GM21529 (cell line): ENCODE measurements around the gene ARMC6.
"Not testable (repeated sequence)": the region's sequence is repeated elsewhere in the genome, so short reads cannot be mapped to it uniquely, and the experiment has no call there.

Experiments used
- ATAC-seq: cut with Tn5 transposase; IDR thresholded peaks from one replicate; pipeline ENCODE4 v1.9.1; 2021; ENCODE audit not compliant: unreplicated experiment

ARMC6 gene

DNA sequence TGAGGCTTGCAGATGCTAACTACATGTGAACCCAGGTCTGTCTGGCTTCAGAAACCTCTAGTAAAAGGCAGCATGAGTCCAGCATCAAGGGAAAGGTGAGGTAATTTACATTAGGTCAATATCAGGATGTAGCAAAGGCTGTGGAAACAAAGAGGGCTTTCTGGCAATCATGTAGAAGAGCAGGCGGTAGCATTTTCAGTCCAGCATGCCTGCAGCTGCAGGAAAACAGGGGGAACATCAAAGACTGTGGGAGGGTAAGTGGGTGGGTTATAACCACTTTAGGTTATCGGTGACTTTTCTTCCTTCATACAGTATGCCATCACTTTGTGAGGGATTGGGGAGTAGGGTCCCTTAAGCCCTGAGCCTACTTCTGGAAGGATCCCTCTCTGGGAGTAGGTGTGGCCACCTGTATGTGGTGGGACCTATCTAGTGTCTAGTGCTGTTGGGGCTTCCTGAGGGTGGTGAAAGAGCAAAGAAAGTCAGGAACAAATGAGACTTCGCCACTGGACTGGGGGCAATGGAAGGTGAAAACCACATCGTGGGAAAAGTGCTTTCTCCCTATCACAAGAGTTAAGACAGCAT lies 10.9 kb upstream of the ARMC6 start:
- ATAC-seq: no peak

DNA sequence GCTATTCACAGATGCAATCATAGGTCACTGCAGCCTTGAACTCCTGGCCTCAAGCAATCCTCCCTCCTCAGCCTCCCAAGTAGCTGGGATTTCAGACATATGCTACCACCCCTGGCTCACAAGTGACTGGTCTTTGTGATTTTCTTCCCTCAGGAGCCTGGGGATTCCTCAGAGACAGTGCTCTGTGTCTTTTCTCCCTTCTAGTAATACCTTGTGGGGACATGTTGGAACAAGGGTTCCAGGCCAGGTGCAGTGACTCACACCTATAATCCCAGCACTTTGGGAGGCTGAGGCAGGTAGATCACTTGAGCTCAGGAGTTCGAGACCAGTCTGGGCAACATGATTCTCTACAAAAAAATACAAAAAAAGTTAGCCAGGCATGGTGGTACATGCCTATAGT lies 10.0 kb upstream of the ARMC6 start:
- not testable (repeated sequence) for ATAC-seq

DNA sequence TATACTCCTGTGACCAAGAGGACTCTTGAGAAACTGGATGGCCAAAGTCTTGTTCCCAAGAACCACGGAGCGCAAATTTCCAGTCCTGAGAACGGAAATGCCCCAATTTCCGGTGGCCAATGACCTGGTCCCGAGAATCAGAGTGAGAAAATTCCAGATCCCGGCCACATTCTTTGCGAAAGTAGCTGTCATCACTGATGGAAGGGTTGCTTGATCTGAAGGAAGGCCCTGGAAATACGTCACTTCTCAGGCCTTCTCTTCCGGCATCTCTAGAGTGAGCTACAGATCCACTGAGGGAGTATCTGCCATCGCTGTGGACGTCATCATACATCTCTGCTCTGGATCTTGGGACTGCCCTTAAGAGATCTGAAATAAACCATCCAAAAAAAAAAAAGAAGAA lies 7.5 kb upstream of the ARMC6 start:
- ATAC-seq: no peak

DNA sequence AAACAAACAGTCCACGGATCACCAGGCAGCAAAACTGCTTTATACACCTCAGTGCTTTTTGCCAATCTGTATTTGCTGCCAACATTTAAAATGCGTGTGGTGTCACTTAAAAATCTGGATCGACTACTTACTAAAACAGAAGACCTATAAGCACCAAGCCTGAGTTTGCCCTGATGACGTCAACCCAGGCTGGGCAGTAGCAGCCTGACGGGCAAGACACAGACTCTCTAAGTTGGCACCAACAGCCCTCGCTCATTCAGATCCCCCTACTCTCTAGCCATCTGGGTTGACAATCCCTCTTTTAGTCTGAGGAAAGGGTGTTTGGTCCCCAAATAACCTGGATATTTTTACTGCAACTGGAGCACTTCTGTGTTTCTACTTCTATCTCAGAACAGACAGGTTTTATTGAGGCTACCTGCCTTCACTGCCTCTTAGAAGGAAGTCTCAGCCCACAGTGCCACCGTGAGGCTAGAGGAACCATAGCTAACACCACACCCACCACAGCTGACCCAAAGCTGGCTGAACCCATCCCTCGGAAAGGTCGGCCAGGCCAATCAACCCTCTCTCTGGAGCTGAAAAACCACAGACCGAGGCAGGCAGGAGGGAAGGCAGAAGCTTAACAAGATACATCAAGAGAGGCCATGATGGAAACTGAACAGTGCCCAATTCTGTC lies 7.0 kb upstream of the ARMC6 start:
- ATAC-seq: no peak

DNA sequence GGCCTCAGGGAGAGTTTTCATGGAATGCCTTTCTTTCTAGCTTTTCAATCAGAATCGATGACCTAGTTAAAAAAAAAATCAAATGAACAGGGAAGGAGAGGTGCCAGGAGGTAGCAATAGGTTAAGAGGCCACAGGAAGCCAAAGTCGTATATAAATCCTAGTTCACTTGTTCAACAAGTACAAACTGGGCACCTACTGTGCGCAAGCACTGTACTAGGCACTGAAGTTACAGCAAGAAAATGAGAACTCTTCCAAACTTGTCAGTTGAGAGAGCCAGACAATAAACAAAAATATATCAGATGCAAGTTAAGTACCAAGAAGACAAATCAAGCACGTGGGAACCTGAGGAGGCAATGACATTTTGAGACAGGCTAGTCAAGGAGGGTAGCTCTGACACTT lies 6.2 kb upstream of the ARMC6 start:
- no peak for ATAC-seq

DNA sequence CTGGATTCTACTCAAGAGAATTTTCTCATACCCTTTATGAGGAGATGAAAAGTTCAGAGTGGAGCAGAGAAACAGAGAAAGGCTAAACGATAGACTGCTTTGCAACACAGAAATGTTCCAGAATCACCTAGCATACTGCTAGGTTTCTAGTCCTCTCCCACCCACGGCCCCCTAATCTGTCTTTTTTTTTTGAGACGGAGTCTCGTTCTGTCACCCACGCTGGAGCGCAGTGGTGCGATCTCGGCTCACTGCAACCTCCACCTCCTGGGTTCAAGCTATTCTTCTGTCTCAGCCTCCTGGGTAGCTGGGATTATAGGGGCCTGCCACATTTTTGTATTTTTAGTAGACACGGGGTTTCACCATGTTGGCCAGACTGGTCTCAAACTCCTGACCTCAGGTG lies 4.9 kb upstream of the ARMC6 start:
- no peak for ATAC-seq

DNA sequence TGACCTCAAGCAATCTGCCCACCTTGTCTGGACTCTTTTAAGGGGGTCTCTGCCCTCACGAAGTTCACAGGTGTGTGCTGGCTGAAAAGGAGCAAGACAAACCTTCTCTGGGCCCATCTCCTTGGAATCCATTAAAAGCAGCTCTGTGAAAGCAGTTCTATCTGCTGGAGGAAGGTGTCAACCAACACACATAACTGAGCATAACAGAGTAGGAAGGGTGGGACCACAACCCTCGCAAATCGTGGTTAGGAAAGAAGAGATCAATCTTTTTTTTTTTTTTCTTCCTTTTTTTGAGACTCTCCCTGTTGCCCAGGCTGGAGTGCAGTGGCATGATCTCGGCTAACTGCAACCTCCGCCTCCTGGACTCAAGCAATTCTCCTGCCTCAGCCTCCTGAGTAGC lies 1.5 kb upstream of the ARMC6 start:
- no peak for ATAC-seq

DNA sequence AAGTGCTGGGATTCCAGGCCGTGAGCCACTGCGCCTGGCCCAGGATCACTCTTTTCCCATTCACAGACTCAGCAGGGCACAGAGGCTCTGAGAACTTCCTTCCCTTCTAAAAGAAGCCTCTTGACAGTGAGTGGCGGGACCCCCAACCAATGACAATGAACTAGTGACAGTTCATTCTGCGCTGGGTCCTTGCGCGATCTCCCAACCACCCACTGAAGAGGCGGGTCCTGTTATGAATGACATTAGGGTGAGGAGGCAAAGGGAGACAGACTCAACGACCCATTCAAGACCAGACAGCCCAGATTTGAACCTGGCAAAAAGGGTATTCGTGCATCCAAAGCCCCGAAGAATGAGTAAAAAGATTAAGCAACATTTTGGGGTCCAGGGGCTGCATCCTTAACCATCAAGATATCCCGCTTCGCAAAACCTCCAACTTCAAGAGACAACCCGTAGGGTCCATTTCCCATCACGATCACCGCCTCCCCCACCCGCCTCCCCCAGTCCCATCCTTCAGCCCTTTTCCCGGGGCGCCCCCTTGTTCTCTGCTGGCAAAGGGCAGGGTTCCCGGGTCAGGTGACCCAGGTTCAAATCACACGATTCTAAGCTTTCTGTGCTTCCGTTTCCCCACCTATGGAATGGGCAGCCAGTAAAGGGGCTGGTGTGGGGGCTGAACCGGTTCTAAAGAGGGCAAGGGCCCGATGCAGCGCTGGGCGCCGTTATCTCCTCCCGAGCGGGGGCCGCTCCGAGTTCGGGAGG lies 805 bp upstream of the ARMC6 start:
- peak; percentile 44 for ATAC-seq

DNA sequence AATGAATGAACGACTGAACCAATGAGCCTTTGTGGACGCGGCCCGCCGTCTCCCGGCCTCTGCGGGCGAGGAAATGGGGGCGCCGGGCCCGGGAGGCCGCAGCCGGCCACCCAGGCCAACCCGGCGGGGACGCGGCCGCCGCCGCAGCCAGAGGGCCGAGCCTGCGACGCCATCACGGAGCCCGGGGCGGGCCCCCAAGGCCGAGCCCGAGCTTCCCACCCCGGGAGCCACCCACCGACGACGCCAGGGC lies 302 bp upstream of the ARMC6 start:
- peak; percentile 16 for ATAC-seq

DNA sequence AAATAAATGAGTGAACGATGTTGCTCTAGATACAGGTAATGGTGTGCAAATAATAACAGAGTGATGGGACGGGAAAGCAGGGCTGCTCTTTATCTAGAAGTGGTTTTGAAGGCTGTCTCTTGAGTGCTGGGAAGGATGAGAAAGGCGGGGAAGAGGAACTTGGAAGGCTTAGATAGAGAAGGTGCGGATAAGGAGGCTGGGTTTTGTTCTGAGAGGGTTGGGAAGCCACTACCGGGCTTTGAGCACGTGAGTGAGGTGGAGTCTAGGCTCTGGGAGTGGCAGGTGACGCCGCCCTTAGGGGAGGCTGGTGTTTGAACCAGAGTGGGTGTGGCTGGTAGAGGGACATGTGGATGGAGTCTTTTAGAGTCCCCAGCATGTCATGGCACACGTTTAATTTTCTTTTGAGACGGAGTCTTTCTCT lies 811 bp downstream of the ARMC6 start:
- no peak for ATAC-seq

DNA sequence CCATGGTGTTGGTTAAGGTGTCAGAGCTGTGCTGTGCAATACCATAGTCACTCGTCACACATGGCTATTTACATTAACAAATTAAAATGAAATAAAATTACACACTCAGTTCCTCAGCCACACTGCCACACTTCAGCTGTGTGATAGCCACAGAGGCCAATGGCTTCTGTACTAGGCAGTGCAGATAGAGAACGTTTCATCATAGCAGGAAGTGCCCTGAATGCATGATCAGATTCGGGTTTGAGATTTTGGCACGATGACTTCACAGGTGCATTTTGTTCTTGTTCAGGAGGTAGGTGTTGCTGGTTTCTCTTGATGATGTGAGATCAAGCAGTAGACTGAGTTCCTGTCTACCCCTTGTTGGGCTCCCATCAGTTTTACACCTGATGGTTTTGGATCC lies 6.5 kb downstream of the ARMC6 start:
- no peak for ATAC-seq

DNA sequence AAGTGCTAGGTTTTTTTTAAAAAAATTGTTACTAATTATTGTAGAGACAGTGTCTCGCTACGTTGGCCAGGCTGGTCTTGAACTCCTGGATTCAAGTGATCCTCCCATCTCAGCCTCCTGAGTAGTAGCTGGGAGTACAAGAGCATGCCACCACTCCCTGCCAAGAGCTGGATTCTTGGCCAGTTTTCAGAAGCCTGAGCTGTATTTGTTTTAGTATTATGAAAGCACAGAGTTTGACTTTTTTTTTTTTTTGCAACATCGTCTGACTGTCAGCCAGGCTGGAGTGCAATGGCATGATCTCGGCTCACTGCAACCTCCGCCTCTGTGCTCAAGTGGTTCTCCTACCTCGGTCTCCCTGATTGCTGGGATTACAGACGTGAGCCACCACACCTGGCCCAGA lies 7.0 kb downstream of the ARMC6 start:
- no peak for ATAC-seq

DNA sequence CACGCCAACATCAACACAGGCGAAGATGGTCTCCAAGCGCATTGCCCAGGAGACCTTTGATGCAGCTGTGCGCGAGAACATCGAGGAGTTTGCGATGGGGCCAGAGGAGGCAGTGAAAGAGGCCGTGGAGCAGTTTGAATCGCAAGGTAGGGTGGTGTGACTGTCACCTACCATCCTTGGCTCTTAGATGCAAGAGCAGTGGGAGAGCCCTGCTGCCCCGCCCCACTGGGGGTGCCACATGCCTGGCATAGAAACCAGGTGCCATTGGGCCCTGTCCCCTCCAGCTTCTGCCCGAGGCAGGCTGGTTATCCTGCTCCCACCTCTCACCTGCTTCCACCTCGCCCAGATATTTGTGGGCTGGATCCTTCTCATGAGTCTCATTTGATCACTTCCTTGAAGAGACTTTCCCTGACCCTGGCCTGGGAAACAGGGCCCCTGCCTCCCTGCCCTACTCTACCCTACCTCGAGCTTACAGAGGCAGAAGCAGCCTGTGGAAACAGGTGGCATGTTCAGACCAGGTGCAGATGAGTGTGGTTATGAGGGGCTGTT lies 9.4 kb downstream of the ARMC6 start:
- ATAC-seq: no peak

DNA sequence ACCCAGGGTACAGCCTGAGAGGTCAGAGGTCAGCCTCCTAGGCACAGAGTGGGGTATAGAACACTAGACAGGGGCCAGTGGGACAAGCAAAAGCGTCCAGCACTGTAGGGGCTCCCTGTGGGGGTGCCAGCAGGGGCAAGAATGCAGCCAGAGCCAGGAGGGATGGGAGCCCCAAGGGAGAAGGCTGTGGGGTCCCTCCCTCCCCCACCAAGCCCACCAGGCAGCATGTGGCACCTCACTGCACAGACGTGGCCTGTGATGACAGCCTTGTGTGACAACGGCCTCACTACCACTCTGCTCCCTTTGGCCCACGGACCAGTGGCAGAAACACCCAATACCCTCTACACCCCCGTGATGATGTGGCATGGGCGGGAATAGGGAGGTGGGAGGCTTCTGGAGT lies 10.1 kb downstream of the ARMC6 start:
- ATAC-seq: no peak

DNA sequence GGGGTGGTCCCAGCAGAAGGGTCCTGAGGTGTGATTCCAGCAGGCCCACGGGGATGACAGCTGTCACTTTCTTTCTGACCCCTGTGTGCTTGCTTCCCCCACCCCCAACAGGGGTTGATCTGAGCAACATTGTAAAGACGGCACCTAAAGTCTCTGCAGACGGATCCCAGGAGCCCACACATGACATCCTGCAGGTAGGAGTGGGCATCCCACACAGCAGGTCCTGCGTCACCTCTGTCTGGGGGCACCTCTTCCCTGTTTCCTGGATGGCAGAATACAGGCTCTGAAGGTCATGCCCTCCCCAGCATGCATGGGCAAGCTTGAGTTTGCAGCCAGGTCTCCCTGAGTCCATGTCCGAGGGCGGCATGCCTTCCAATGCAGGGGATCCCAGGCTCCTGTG lies 10.5 kb downstream of the ARMC6 start:
- ATAC-seq: no peak

DNA sequence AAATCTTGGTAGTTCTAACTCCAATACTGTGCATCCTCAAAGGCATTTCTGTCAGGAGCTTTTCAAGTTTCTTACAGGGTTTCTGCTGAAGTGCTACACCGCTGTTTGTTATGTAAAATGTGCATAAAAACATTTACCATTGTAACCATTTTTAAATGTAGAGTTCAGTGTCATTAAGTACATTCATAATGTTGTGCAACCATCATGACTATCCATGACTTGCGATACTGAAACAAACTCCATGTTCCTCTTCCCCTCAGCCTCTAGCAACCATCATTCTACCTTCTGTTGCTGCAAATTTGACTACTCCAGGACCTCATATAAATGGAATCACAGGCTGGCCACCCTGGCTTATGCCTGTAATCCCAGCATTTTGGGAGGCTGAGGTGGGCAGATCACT lies 16.0 kb downstream of the ARMC6 start:
- ATAC-seq: no peak

DNA sequence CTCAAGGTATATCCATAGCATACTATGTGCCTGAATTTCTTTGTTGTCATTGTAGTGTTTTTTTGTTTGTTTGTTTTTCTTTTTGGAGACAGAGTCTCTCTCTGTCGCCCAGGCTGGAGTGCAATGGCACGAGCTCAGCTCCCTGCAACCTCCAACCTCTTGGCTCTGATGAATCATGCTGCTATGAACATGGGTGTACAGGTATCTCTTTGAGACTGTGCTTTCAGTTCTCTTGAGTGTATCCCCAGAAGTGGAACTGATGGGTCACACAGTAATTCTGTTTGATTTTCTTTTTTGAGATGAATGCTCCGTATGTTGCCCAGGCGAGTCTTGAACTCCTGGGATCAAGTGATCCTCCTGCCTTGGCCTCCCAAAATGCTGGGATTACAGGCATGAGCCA lies 16.7 kb downstream of the ARMC6 start:
- ATAC-seq: no peak

DNA sequence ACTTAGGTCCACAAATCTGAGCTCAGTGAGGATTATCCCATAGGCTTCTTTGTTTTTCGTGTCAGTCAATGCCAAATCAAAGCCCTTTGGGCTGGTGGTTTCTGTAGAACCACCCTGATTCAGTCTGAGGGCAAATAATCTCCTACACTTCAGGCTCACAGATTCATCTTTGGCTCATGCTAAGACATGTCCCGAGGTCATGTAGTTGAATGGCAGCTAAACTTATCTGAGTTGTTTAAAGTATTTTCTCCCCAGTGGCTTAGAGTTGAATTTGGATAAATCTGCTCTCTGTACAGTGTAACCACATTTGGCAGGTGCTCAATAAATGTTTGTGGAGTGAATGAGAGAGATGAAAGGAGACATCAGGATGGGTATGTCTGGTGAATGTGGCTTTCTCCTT lies 17.3 kb downstream of the ARMC6 start:
- no peak for ATAC-seq

DNA sequence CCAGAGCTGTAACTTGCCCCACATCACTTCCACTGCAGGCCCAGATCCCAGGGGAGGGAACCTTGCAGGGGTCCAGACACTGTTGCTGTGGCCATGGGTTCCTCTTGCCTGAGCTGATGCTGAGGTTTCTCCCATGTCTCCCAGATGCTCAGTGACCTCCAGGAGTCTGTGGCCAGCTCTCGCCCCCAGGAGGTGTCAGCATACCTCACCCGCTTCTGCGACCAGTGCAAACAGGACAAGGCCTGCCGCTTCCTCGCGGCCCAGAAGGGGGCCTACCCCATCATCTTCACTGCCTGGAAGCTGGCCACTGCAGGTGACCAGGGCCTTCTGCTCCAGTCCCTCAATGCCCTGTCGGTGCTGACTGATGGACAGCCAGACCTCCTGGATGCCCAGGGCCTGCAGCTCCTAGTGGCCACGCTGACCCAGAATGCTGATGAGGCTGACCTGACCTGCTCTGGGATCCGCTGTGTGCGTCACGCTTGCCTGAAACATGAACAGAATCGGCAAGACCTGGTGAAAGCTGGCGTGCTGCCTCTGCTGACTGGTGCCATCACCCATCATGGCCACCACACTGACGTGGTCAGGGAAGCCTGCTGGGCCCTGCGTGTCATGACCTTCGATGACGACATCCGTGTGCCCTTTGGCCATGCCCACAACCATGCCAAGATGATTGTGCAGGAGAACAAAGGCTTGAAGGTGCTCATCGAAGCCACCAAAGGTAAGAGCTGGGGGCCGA lies 18.2 kb downstream of the ARMC6 start:
- no peak for ATAC-seq

DNA sequence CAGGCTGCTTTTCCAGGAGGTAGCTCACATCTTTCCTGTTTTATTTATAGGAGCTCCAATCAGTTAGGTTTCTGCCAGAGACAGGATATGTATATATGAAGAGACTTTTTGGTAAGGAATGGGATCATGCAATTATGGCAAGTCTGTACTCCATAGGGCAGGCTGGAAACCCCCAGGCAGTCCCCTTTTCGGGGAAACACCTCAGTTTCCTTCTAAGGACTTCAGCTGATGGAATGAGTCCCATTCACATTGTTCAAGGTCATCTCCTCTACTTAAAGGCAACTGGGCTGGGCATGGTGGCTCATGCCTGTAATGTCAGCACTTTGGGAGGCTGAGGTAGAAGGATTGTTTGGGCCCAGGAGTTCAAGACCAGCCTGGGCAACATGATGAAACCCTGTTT lies 19.5 kb downstream of the ARMC6 start:
- ATAC-seq: no peak

DNA sequence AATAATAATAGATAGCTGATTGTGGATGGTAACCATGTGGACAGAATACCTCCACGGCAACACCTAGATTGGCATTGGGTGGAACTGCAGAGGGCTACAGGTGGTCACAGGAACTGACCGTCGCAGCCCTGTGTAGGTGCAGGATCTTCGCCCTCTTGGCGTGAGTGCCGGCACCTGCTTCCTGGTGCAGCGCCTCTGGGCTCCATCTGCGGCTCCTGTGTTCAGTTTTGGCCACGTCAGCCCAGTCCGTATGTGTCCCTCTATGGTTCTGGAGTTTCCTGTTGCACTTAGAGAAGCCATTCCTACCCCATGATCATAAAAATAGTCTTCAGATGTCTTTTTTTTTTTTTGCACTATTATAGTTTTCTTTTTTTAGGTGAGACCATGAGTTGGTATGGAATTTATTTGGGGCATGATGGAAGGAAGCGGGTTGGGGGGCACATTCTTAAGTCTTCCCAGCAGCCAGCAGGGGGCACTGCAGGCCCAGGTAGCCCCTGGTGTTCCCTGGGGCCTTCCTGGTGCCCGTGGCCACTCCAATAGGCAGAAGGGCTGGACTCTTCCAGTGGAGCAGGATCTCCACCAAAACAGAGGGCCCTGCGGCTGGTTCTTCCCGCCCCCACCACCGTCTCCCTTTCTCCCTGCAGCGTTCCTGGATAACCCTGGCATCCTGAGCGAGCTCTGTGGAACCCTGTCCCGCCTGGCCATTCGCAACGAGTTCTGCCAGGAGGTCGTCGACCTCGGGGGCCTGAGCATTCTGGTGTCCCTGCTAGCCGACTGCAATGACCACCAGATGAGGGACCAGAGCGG lies 20.3 kb downstream of the ARMC6 start:
- no peak for ATAC-seq
